MM.1S (cell line): Measurements from ENCODE around the gene OR5B2.

ENCODE experiments used
- DNase-seq: peaks from one replicate; pipeline ENCODE4 v3.0.0-alpha.2; 2015
- H2AFZ ChIP-seq: fragments of 300-600 bp; sonication (generic); 2 replicates; pipeline ENCODE4 v1.6.0; 2016; ENCODE audit warnings: antibody characterized with exemption, low read length
- H3F3A ChIP-seq: fragments of 300-600 bp; sonication (generic); 2 replicates; pipeline ENCODE4 v1.6.1; 2016; ENCODE audit warnings: mild to moderate bottlenecking, antibody characterized with exemption, low read length, moderate library complexity, mixed read lengths; ENCODE audit not compliant: insufficient read depth
- H3K27ac ChIP-seq: fragments of 300-600 bp; sonication (generic); 2 replicates; pipeline ENCODE4 v1.5.1; 2016; ENCODE audit warnings: mild to moderate bottlenecking, low read length
- H3K27me3 ChIP-seq: fragments of 300-600 bp; sonication (generic); replicated peaks from 2 replicates; pipeline ENCODE4 v1.6.0; 2016; ENCODE audit warnings: low read length; ENCODE audit not compliant: insufficient read depth
- H3K36me3 ChIP-seq: fragments of 300-600 bp; sonication (generic); replicated peaks from 2 replicates; pipeline ENCODE4 v1.6.1; 2016; ENCODE audit warnings: mild to moderate bottlenecking, low read length, mixed read lengths; ENCODE audit not compliant: insufficient read depth
- H3K4me1 ChIP-seq: fragments of 300-600 bp; sonication (generic); 2 replicates; pipeline ENCODE4 v1.6.1; 2016; ENCODE audit warnings: low read length, mixed read lengths
- H3K4me2 ChIP-seq: fragments of 300-600 bp; sonication (generic); 2 replicates; pipeline ENCODE4 v1.6.0; 2016; ENCODE audit warnings: low read depth, low read length
- H3K4me3 ChIP-seq: fragments of 300-600 bp; sonication (generic); 2 replicates; pipeline ENCODE4 v1.5.1; 2016; ENCODE audit warnings: low read length, mixed read lengths
- H3K79me2 ChIP-seq: fragments of 300-600 bp; sonication (generic); 2 replicates; pipeline ENCODE4 v1.6.1; 2016; ENCODE audit warnings: mixed run types, low read length, mixed read lengths
- H3K9ac ChIP-seq: fragments of 300-600 bp; sonication (generic); 2 replicates; pipeline ENCODE4 v1.6.1; 2016; ENCODE audit warnings: low read length, mixed read lengths
- H3K9me2 ChIP-seq: fragments of 300-600 bp; sonication (generic); replicated peaks from 2 replicates; pipeline ENCODE4 v1.6.1; 2016; ENCODE audit warnings: mild to moderate bottlenecking, low read length, mixed read lengths; ENCODE audit not compliant: insufficient read depth
- H3K9me3 ChIP-seq: fragments of 300-600 bp; sonication (generic); replicated peaks from 2 replicates; pipeline ENCODE4 v1.6.1; 2016; ENCODE audit warnings: mild to moderate bottlenecking, low read length, mixed read lengths; ENCODE audit not compliant: insufficient read depth
- H4K20me1 ChIP-seq: fragments of 300-600 bp; sonication (generic); 2 replicates; pipeline ENCODE4 v1.6.1; 2016; ENCODE audit warnings: mild to moderate bottlenecking, low read length, moderate library complexity, mixed read lengths; ENCODE audit not compliant: insufficient read depth
- EZH2 ChIP-seq: fragments of 300-600 bp; sonication (generic); optimal IDR thresholded peaks from 2 replicates; pipeline ENCODE3; 2017; ENCODE audit warnings: low read depth, mild to moderate bottlenecking, antibody characterized with exemption, low read length, mixed read lengths
- EZH2phosphoT487 ChIP-seq: fragments of 300-600 bp; sonication (generic); IDR thresholded peaks from 2 replicates; pipeline ENCODE4 v1.6.1; 2018; ENCODE audit warnings: antibody characterized with exemption, low read length
- TF ChIP-seq, protein P1 (sequence below): fragments of 300-600 bp; sonication (generic); IDR thresholded peaks from 2 replicates; pipeline ENCODE4 v1.5.1; 2016; ENCODE audit warnings: antibody characterized with exemption, low read length, mixed read lengths

OR5B2 gene

DNA sequence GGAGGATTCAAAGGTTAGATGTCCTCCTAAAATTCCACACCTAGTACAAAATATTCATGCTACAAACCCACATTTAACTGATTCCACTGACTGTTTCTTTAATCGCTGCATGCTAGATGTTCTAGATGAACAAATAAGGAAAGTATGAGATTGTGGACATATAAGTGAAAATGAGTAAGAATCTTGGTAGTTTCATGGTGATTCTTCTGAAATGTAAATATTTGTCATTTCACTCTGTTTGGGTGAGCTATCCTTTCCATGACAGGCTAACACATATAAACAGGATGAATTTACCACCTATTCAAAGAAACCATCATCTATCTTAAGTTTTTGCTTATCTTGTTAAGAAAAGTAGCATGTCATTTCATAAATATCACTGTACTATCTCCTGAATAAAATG, 36.0 kb downstream of the OR5B2 start:
- Histone ChIP-seq H3K27me3 (no peaks in the 10 kb centered on the region), H2AFZ (no peak overlapping the region), H4K20me1 (no peaks in the 10 kb centered on the region), H3K27ac (no peak overlapping the region), H3K9me2 (no peaks in the 10 kb centered on the region), H3K4me1 (no peaks in the 10 kb centered on the region), H3F3A (no peaks in the 10 kb centered on the region), H3K4me3 (no peak overlapping the region), H3K9ac (no peak overlapping the region), H3K79me2 (no peaks in the 10 kb centered on the region), H3K36me3 (no peaks in the 10 kb centered on the region), H3K4me2 (no peak overlapping the region), H3K9me3 (no peaks in the 10 kb centered on the region)
- no peak for DNase-seq
- TF ChIP-seq EZH2: no peak
- TF ChIP-seq EZH2phosphoT487: no peak
- TF ChIP-seq, protein P1, sequence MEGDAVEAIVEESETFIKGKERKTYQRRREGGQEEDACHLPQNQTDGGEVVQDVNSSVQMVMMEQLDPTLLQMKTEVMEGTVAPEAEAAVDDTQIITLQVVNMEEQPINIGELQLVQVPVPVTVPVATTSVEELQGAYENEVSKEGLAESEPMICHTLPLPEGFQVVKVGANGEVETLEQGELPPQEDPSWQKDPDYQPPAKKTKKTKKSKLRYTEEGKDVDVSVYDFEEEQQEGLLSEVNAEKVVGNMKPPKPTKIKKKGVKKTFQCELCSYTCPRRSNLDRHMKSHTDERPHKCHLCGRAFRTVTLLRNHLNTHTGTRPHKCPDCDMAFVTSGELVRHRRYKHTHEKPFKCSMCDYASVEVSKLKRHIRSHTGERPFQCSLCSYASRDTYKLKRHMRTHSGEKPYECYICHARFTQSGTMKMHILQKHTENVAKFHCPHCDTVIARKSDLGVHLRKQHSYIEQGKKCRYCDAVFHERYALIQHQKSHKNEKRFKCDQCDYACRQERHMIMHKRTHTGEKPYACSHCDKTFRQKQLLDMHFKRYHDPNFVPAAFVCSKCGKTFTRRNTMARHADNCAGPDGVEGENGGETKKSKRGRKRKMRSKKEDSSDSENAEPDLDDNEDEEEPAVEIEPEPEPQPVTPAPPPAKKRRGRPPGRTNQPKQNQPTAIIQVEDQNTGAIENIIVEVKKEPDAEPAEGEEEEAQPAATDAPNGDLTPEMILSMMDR: no peak

DNA sequence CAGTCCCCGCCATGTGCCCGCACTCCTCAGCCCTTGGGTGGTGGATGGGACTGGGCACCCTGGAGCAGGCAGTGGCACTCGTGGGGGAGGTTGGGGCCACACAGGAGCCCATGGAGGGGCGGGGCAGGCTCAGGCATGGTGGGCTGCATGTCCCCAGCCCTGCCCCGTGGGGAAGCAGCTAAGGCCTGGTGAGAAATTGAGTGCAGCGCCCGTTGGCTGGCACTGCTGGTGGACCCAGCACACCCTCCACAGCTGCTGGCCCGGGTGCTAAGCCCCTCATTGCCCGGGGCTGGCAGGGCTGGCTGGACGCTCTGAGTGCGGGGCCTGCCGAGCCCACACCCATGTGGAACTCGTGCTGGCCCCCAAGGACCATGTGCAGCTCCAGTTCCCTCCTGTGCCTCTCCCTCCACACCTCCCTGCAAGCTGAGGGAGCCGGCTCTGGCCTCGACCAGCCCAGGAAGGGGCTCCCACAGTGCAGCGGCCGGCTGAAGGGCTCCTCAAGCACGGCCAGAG, 37.3 kb downstream of the OR5B2 start:
- no peak for DNase-seq
- no peaks in the 10 kb centered on the region for H3K79me2 ChIP-seq
- H4K20me1 ChIP-seq: no peaks in the 10 kb centered on the region
- H3K4me3 ChIP-seq: no peak overlapping the region
- no peaks in the 10 kb centered on the region for H3K4me1 ChIP-seq
- no peaks in the 10 kb centered on the region for H3F3A ChIP-seq
- no peaks in the 10 kb centered on the region for H3K27me3 ChIP-seq
- H3K9me3 ChIP-seq: no peaks in the 10 kb centered on the region
- H3K9me2 ChIP-seq: no peaks in the 10 kb centered on the region
- H2AFZ ChIP-seq: no peak overlapping the region
- H3K36me3 ChIP-seq: no peaks in the 10 kb centered on the region
- H3K27ac ChIP-seq: no peak overlapping the region
- TF ChIP-seq EZH2phosphoT487 (no peak), EZH2 (no peak)
- TF ChIP-seq, protein P1: no peak
- no peak overlapping the region for H3K4me2 ChIP-seq
- no peak overlapping the region for H3K9ac ChIP-seq
